Ishikawa (cell line): ENCODE results near the gene SORBS2.

Source experiments
- EGR1 ChIP-seq: IDR thresholded peaks from 2 replicates; pipeline ENCODE4 v1.6.1; 2012
- EP300 ChIP-seq: IDR thresholded peaks from 2 replicates; pipeline ENCODE4 v1.6.1; 2012; ENCODE audit warnings: borderline replicate concordance
- RAD21 ChIP-seq: IDR thresholded peaks from 2 replicates; pipeline ENCODE4 v1.6.1; 2012; ENCODE audit warnings: low read depth
- TEAD4 ChIP-seq: IDR thresholded peaks from 2 replicates; pipeline ENCODE4 v1.6.1; 2012
- USF1 ChIP-seq: IDR thresholded peaks from 2 replicates; pipeline ENCODE4 v1.6.1; 2012
- TF ChIP-seq, protein P1 (sequence below): IDR thresholded peaks from 2 replicates; pipeline ENCODE4 v1.6.1; 2012
- TF ChIP-seq, protein P2 (sequence below): IDR thresholded peaks from 2 replicates; pipeline ENCODE4 v1.6.1; 2012; ENCODE audit warnings: low read depth, mild to moderate bottlenecking

DNA sequence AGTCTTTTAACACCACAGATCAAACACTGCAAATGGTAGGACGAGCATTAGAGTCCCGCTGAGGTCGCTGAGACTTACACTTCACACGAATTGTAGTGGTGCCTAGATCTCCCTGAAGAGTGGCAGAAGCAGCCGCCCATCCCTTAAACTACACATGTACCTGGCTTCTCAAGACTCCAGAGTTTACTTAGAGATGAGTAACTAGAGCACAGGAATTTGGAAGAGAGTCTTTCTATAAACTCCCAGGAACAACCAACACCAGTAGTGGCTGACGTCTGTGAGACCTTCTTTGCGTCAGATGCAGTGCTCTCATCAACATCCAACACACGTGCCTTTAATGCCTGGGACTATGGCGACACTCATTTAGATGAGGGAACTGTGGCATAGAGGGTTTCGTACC is 12.6 kb downstream of the SORBS2 start:
- TF ChIP-seq, protein P1, sequence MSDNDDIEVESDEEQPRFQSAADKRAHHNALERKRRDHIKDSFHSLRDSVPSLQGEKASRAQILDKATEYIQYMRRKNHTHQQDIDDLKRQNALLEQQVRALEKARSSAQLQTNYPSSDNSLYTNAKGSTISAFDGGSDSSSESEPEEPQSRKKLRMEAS: no peak
- TF ChIP-seq, protein P2, sequence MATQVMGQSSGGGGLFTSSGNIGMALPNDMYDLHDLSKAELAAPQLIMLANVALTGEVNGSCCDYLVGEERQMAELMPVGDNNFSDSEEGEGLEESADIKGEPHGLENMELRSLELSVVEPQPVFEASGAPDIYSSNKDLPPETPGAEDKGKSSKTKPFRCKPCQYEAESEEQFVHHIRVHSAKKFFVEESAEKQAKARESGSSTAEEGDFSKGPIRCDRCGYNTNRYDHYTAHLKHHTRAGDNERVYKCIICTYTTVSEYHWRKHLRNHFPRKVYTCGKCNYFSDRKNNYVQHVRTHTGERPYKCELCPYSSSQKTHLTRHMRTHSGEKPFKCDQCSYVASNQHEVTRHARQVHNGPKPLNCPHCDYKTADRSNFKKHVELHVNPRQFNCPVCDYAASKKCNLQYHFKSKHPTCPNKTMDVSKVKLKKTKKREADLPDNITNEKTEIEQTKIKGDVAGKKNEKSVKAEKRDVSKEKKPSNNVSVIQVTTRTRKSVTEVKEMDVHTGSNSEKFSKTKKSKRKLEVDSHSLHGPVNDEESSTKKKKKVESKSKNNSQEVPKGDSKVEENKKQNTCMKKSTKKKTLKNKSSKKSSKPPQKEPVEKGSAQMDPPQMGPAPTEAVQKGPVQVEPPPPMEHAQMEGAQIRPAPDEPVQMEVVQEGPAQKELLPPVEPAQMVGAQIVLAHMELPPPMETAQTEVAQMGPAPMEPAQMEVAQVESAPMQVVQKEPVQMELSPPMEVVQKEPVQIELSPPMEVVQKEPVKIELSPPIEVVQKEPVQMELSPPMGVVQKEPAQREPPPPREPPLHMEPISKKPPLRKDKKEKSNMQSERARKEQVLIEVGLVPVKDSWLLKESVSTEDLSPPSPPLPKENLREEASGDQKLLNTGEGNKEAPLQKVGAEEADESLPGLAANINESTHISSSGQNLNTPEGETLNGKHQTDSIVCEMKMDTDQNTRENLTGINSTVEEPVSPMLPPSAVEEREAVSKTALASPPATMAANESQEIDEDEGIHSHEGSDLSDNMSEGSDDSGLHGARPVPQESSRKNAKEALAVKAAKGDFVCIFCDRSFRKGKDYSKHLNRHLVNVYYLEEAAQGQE: no peak
- no peak for TF ChIP-seq USF1
- TF ChIP-seq EP300: no peak
- TF ChIP-seq EGR1: no peak
- no peak for TF ChIP-seq TEAD4
- TF ChIP-seq RAD21: no peak
